Measurements from ENCODE around the gene SERINC3.
A peak's percentile ranks its signal among the peaks of the same experiment; 100 is the strongest.

The SERINC3 gene

DNA sequence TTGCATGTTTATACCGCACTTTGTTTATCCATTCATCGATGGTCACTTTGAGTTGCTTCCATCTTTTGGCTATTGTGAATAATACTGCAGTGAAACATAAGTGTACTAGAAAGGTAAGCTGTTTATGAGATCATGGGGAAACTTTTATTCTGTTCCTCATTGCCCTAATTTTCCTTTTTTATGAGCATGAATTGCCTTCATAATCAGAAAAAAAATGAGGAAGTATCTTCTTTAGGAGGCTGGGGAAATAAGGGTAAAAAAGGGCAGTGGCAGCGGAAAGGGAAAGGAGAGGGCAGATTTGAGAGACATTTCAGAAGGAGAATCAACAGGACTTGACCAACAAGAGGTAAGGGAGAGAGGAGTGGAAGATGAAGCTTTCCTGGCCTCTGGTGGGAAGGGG is 14.3 kb upstream of the SERINC3 start:
- DNase-seq: no peak

DNA sequence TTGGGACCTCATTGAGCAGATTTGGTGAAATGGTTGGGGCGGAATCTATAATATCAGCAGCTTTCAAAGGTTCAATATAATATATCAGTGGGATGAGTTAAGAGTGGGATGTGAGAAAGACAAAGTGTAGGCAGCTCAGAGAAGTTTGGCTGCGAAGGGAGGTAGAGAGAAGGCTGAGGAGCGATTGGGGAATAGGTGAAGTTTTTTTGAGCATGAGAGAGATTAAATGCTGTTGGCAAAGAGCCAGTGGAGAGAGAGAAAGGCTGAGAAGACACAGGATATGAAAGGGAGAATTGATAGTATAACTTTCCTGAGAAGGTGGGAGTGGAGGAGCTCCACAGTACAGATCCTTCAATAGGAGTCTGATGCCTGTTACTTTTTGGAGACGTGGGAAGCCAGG is 12.1 kb upstream of the SERINC3 start:
- DNase-seq: no peak

DNA sequence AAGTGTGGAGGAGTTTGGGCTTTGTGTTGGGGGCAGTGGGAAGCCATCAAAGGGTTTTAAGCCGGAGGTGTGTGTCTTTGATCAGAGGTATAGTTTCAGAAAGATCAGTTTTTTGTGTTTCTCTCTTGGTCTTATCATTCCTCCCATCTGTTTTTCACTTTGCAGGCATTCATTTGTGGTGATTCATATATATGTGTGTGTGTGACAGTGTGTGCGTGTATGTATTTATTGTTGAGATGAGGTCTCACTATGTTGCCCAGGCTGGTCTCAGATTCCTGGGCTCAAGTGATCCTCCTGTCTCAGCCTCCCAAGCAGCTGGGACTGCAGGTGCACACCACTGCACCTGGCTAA is 11.1 kb upstream of the SERINC3 start:
- DNase-seq: no peak

DNA sequence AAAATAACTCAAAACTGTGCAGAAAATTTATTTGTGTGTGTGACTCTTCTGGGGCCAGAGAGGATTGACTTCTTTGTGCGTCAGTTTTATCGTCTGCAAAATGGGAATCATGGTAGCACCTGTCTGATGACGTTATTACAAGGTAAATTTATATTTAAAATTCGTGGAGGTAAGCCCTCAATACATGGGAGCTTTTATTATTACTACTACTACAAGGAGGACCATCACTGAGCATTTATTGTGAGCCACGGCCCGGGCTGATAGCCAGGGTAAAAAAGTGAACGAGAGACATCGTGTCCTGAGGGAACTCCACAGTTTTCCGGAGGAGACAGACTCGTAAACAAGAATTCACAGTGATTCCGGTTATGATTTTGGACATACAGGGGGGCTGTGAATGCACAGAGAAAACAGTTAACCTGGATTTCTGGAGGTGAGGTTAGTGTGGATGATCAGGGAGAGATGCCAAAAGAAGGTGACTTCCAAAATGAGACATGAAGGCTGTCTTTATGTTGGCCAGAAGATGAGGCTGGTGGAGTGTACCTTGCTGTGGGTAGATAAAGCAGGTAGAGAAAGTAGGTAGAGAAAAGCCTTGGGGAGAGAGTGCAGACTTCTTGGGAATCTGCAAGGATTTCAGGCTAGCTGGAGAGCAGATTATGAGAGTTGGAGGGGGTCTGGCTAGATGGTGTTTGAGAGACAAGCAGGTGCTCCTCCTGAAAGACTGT is 10.6 kb upstream of the SERINC3 start:
- DNase-seq: peak; percentile 26

DNA sequence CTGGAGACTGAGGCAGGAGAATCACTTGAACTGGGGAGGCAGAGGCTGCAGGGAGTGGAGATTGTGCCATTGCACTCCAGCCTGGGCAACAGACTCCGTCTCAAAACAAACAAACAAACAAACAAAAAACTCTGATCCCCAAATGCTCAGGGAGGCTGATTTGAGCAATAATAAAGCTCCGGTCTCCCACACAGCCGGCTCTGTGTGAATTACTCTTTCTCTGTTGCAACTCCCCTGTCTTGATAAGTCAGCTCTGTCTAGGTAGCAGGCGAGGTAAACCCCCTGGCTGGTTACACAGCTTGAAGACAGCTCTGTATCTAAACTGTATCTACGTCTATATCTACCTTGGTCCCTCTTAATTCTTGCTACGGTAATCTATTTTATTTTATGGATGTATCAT is 6.4 kb upstream of the SERINC3 start:
- DNase-seq: no peak

DNA sequence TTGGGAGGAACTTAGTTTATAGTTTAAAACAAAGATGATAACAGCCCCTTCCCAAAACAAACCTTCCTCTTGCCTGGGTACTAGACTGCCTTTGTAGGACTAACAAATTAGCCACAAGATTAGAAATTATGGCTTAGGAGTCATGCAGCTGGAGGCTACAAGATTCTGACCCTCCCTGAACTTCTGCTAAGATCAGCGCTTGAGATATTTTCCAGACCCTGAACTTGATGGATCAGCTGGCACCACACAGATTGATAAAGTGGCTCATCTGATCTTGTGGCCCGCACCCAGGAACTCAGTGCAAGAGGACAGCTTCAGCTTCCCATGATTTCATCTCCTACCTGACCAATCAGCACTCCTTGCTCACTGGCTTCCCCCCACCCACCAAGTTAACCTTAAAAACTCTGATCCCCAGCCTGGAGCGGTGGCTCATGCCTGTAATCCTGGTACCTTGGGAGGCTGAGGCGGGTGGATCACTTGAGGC is 5.9 kb upstream of the SERINC3 start:
- DNase-seq: no peak

DNA sequence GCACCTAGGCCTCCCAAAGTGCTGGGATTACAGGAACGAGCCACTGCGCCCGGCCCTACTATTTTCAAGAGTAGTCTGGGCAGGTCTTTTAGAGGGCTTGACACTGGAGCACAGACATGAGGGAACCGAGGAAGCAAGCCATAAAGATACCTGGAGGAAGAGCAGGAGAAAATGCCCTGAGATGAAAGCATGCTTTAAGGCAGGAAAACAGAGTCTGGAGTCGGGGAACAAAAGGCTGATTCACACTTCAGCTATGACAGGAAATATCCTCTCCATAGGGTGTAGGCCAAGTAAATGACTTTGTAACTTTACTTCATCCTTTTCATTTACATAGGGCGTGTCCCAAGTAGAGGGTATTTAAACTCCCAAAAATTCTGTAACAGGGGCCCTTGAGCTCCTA is 4.3 kb upstream of the SERINC3 start:
- no peak for DNase-seq

DNA sequence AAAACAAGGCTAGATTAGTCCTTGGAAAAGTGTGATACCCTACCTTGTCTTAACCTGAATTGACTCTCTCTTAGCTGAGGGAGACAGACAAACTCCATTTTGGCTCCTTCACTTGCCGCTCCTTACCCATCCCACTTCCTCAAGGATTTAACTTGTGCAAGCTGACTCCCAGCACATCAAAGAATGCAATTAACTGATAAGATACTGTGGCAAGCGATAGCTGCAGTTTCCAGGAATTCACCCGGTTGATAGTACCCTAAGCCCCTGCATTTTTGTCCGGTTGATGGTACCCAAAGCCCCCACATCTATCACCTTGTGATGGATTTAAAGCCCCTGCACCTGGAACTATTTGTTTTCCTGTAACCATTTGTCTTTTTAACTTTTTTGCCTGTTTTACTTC is 1.9 kb upstream of the SERINC3 start:
- DNase-seq: no peak

DNA sequence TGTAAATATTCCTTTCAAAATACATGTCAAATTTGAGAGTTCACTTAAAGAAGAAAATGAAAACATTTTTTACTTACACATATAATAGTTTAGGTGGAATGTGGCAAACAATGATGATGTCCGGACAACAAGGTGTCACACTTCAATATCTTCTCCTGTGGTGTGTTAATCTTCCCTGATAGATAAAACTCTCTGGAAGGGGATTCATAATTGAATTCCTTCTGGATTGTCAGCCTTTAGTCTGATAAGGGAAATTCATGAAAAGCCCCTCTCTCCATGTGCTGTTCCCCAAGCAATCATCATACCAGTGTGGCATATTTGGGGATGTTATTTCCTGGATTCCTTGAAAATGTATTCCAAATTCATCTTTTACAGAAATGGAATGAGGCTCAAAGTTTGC is 971 bp upstream of the SERINC3 start:
- DNase-seq: no peak

DNA sequence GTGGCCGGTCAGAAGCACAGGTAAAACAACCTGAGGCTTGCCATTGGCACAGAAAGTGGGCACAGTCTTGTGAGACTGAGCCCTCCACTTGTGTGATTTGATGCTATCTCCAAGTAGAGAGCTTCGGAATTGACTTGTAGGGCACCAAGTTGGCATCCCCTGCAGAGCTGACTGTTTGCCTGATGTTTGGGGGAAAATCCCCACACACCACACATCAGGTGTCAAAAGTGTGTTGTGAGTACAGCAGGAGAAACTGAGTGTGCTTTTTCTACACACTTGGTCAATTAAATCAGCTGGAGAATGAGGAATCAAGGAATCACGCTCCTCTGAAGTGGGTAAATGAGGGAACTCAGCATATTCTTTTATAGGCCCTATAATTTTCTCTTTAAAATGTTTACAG is 989 bp downstream of the SERINC3 start:
- DNase-seq: no peak

DNA sequence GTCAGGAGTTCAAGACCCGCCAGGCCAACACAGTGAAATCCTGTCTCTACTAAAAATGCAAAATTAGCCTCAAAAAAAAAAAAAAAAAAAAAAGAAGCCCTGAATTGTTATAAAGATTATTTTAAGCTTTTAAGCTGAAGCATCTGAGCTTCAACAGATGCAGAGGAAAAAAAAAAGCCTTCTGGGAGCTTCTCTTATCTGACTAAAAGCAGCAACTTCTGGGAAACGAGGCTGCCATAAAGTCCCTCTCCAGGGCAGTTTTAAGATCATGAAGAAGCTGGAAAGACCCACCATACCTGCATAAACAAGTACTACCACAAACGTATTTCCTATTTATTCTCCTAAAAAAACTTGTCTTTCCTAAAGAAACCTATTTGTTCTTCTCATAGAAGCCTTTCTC is 3.6 kb downstream of the SERINC3 start:
- DNase-seq: no peak

DNA sequence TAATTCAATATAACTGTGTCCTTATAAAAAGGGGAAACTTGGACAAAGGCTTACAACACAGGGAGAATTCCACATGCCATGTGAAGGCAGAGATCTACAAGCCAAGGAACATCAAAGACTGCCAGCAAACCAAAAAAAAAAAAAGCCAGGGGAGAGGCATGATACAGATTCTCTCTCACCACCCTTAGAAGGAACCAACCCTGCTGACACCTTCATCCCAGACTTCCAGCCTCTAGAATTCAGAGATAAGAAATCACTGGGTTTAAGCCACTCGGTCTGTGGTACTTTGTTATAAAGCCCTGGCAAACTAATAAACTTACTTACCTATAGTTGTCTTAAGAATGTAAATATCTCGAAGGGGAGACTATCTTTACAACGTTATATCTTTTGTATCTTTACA is 4.4 kb downstream of the SERINC3 start:
- DNase-seq: no peak

DNA sequence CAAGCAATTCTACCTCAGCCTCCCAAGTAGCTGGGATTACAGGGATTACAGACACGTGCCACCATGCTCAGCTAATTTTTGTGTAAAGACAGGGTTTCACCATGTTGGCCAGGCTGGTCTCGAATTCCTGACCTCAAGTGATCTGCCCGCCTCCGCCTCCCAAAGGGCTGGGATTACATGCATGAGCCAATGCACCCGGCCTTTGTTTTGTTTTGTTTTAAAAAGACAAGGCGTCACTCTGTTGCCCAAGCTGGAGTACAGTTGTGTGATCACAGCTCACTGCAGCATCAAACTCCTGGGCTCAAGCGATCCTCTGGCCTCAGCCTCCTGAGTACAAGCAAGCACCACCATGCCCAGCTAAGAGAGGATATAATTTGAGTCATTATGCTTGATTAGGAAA is 5.4 kb downstream of the SERINC3 start:
- DNase-seq: no peak

DNA sequence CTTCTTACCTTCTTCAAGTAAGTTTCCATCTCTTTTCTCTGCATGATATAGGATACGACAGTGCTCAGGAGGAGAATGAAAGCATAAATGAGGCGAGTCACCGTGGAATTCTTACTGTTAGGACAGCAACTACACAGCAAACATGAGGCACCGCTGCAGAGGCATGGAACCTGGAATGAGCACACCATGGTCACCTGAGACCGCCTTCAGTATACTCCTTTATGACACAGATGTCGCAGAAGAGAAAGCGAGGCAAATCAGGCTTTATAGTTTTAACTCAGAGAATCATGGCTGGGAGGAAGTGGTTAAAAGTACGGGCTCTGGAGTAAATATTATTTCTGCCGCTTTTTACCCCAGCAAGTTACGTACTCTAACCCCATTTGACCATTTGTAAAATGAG is 8.0 kb downstream of the SERINC3 start:
- no peak for DNase-seq

DNA sequence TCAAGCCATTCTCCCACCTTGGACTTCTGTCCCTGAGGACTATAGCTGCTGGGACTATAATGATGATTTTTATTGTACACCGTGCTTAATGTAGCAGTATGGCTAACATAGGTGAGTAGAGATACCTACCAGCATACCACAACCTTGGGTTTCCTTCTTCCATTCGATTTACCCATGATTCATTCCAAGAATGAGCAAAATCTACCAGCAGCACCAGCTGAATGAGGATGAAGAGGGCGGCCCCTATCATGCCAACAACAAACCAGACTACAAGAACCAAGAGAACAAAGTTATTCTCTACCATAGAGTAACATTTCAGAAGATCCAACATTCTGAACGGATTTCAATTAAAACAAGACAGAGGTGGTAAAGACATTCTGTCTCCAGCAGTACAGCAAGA is 12.1 kb downstream of the SERINC3 start:
- DNase-seq: no peak

DNA sequence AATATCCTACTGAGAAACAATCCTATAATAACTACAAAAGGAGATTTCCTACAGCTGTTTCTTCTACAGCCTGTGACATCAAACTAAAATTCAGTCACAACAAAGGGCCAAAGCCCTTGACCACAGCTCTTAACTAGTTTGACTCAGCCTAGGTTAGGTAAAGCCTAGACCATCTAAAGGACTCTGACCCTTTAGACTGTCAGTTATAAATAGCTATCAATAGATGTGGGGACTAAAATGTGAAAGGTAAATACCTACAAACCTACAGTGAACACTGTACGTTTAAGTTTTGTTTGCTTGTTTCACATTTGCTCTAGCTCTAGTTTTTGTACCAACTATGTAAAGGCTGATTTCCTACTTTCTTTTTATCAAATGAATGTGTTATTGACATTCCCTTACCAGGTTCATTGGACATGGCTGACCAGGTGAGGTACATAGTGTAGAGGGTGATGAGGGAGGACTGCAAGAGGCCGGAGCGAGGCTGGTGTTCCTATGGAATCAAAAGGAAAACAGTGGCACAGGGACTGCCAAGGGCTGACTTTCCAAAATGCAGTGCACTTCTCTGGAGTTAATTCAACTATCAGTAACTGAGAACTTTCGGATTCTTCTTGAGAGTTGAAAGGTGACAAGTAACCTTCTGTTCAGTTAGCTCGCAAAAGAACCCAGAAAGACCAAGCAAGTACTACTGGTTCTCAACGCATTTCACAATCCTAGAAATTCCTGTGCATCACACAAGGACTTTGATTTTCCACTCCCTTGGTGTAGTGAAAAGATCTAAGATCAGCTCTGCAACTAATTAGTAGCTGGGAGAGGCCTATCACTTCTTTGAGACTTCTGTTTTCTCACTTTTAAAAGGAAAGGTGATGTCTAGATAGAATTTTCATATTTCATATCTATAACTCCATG is 17.2 kb downstream of the SERINC3 start:
- DNase-seq: no peak

DNA sequence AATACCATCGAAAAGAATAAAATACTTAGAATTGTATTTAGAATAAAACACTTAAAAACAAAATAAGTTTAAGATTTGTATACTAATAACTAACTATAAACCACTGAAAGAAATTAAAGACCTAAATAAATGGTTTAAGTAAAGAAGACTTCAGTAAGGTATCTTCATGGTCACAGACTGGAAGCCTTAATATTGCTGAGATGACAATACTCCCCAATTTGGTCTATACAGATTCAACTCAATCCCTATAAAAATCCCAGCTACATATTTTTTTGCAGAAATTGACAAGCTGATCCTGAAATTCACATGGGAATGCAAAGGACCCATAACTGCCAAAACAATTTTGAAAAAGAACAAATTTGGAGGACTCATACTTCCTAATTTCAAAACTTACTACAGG is 18.9 kb downstream of the SERINC3 start:
- DNase-seq: no peak

DNA sequence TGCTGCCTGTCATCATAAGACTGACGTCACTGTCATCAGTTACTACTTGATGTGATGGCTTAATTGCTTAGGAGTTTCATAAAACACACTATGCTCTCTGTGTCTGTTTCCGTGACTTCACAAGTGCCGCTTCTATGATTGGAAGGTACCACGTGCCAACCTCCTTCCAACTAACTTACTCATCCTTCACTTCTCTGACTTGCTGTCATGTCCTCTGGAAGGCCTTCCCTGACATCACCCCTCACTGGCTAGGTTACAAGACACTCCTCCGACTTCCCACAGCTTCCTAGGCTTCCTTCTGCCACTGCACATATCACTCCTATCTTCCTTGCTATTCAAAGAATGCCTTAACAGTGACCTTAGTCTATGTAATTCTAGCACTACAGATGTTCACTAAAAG is 20.4 kb downstream of the SERINC3 start:
- DNase-seq: no peak

DNA sequence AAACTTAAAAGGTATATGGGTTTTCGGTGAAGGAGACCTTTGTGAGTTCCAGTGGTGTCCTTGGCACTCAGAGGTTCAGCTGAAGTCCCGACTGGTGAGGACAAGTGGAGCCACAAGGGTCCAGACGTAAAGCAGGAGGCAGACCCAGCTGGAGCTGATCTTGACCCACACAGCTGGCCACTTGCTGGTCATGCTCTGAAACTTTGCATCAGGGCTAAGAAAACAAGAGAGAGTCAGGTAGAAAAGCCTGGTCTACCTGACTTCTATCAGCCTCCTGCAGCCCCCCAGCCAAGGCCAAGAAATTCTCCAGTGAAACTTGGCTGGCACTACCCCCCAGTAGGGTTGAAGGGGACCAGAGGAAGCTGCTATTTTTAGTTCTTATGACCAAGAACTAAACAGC is 21.6 kb downstream of the SERINC3 start:
- DNase-seq: no peak

DNA sequence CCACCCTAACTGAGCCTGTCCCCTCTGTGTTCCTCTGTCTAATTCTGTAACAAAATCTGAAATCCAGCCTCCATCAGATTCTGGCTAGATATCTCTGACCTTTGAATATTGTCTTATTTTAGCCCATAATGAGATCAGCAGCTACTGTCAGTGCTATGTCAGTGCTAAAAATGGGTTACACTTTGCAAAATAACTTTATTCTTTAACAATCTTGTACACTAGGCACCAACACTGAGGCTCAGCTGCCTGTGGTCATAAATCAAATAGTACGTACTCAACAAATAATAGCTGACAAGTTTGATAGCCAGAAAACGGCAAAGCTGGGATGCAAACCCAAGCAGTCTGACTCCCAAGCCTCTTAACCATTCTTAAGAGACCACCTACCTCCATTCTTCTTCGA is 24.1 kb downstream of the SERINC3 start:
- DNase-seq: no peak

DNA sequence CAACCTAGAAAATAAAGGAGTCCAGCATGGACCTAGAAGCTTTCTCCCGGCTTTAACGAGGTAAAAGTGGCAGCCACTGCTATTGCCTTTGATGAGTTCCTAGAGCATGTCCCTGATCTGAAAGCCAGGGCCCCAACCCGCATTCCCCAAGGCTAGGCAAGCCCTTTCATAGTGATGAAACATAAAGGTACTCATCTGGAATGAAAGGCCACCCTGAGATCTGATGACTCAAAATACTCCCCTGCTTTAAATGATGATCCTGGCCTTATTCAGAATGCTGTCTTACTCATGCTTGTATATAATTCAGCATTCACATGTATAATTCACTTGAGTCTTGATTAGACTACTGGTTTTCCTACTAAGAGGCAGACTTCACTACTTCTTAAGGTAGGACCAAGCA is 24.9 kb downstream of the SERINC3 start:
- DNase-seq: no peak

DNA sequence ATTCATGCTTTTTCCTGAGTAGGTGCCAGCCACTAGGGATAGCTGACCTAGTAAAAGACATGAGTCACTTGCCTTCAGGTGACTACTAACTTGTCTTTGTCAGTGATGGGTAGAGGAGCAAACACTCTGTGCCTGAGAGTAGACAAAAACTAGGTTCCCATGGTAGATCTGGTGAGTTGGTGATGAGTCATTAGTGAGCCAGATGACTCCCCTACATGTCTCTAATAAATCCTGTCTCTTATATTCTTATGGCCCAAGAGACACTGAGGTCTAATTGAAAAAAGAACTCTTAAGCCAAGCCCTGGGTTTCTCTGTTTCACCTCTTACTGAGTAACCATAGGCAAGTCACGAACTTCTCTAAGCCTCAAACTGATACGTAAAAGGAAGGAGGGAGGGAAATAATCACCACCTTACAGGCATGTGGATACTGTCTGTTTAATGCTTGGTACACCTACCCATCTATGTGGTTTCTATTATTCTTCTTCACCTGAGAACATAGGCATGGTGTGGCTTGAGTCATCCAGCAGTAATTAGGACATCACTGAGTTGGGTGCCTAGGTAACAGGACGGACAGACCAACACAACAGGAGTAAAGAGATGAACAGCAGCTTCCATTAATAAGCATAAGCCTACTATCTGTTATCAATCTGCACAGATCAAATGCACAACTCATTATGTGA is 25.9 kb downstream of the SERINC3 start:
- DNase-seq: no peak

DNA sequence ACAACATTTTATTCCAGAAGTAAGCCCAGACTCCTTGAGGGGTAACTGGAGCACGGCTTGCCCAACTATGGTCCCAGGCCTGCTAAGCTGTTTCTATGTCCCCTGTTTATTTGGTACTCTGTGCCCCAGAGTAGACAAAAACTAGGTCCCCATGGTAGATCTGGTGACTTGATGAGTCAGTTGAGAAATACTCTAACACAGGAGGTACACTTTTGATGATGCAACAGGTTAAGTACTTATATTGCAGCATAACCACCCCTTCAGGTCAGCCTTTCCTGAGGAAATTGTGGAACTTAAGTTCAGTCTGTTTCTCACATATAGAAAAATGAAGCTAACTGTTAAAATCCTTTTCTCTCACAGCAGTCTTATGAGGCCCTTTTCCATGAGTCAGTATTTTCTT is 26.6 kb downstream of the SERINC3 start:
- no peak for DNase-seq

All from right kidney (tissue), 1 donor.